GM19023 (cell line): Measurements from ENCODE around the gene MBOAT2.
"Not testable (repeated sequence)": the region's sequence is repeated elsewhere in the genome, so short reads cannot be mapped to it uniquely, and the experiment has no call there.

ENCODE experiments used
- ATAC-seq: cut with Tn5 transposase; IDR thresholded peaks from one replicate; pipeline ENCODE4 v1.9.1; 2021; ENCODE audit warnings: mild to moderate bottlenecking, moderate library complexity; ENCODE audit not compliant: unreplicated experiment

Gene MBOAT2, protein sequence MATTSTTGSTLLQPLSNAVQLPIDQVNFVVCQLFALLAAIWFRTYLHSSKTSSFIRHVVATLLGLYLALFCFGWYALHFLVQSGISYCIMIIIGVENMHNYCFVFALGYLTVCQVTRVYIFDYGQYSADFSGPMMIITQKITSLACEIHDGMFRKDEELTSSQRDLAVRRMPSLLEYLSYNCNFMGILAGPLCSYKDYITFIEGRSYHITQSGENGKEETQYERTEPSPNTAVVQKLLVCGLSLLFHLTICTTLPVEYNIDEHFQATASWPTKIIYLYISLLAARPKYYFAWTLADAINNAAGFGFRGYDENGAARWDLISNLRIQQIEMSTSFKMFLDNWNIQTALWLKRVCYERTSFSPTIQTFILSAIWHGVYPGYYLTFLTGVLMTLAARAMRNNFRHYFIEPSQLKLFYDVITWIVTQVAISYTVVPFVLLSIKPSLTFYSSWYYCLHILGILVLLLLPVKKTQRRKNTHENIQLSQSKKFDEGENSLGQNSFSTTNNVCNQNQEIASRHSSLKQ

DNA sequence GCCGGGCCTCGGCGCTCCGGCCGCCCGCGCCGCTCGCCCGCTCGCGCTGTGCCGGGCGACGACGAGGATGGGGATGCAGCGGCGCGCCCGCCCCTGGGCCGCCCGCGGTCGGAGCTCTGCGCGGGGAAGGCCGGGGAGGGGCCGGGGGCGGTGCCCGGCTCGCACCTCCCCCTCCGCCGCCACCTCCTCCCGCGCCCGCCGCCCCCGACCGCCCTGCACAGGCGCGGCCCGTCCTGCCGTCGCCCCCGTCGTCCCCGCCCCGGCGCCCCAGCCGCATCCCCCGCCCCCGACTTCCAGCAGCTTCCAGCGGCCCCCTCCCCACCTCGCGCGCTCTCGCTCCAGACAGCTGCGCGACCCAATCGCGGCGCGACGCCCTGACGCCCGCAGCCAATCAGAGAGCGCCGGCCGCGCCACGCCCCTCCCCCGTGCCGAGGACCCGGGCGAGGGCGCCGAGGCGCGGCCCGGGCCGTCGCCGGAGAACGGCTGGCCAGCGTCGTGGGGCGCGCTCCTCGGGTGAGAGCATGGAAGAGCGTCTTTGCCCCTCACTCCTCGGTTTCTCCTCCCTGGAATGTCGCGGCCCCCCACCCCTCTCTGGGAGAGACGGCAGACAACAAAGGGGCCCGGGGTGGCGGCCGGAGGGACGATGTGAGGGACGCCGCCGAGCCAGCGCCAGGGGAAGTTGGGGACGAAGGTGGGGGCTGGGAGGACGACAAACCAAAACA lies at the start of gene MBOAT2:
Gene MBOAT2 (minus strand): TSS at position 69 of the 722 bp plus-strand sequence. CDS start 70 bp downstream, outside the sequence.
- peak; percentile 94 for ATAC-seq

DNA sequence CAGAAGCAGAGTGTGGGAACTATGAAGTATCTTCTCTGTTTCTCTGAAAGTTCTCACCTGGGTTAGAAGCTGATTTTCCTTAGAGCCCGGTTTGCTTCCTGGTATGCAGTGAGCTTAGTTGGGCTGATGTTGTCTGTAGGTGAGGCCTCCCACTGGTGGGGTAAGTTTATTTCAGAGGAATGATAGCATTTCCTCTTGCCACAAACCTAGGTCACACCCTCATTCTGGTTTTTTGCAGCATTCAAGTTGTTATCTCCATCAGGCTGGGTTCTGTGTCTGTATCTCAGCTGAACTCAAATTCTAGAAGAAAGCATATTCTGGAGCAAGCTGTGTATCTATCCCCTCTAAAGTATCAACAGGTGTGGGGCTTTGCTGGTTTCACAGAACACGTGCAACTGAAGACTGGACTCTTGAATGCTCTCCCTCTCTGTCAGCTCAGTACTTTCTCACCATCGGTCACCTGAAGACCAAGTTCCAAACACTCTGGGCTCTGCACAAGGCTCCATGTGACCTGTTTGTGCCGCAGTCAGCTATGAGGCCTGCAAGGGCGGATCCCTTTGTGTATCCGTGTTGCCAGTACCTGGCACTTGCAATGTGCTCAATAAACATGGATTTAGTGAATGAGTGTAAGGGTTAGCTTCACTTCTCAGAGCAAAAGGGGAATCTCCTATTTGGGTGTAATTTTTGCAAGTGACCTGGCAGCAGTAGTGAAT lies 49.5 kb upstream of the MBOAT2 start:
- no peak for ATAC-seq

DNA sequence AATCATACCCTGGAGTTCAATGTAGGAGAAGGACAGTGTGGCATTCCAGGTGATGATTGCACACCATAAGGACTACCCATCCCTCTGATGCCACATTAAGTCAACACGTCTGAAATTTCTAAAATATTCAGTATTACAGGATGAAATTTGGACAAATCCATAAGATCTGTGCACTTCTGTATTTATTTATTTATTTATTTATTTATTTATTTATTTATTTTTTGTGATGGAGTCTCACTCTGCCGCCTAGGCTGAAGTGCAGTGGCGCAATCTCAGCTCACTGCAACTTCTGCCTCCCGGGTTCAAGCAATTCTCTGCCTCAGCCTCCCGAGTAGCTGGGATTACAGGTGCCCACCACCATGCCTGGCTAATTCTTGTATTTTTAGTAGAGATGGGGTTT lies 48.0 kb upstream of the MBOAT2 start:
- ATAC-seq, result not testable (repeated sequence)

DNA sequence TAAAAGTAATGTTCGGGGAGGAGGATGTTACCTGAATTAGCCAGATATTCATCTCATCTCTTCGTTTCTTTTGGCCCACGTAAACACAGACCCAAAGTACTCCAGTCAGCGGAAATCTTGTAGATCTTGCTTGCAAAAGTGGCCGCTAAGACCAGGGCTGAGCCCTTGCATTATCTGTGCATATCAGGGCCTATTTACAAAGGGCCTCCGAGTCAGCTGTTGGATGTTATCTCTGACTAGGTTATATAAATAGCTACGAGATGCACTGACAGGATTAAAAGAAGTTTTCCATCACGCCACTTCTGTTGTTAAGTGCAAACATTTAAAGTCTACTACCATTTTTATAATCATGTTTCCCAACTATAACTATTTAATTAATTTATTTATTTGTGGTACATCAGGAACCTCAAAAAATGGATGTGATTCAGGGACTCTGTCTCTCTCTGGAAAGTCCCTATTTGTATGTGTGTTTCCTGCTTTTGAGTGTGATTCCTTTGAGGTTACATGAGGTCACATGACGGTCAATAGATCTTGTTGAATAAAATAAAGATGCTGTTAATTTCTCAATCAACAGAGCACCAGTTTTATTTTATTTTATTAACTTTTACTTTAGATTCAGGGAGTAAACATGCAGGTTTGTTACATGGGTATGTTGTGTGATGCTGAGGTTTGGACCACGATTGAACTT lies 46.8 kb upstream of the MBOAT2 start:
- no peak for ATAC-seq

DNA sequence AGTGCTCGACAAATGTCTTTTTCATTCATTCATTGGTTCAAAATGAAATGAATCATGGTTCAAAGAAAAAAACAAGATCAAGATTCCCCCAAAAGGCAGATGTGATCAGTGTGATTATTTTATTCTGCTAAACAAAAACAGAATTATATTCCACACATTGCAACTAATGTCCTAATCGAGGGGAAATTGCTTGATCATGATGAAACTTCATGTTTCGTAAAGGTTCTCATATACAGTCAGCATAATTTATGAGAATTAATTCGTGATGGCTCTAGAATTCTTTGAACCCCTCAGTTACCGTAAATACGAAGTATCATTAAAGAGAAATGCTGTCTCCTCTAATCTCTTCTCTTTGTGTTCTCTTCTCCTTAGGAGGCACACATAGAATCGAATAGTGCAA lies 42.1 kb upstream of the MBOAT2 start:
- no peak for ATAC-seq

DNA sequence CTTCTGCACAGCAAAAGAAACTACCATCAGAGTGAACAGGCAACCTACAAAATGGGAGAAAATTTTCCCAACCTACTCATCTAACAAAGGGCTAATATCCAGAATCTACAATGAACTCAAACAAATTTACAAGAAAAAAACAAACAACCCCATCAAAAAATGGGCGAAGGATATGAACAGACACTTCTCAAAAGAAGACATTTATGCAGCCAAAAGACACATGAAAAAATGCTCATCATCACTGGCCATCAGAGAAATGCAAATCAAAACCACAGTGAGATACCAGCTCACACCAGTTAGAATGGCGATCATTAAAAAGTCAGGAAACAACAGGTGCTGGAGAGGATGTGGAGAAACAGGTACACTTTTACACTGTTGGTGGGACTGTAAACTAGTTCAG lies 40.0 kb upstream of the MBOAT2 start:
- ATAC-seq, result not testable (repeated sequence)

DNA sequence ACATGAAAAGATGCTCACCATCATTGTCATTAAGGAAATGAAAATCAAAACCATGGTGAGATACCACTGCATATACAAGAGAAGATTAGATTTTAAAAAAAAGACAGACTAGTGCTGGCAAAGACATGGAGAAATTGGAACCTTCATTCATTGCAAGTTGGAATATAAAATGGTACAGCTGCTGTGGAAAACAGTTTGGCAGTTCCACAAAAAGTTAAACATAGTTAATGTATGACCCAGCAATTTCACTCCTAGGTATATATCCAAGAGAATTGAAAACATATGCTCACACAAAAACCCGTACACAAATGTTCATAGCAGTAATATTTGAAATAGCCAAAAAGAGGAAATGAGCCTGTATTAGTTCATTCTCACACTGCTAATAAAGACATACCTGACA lies 33.7 kb upstream of the MBOAT2 start:
- no peak for ATAC-seq

DNA sequence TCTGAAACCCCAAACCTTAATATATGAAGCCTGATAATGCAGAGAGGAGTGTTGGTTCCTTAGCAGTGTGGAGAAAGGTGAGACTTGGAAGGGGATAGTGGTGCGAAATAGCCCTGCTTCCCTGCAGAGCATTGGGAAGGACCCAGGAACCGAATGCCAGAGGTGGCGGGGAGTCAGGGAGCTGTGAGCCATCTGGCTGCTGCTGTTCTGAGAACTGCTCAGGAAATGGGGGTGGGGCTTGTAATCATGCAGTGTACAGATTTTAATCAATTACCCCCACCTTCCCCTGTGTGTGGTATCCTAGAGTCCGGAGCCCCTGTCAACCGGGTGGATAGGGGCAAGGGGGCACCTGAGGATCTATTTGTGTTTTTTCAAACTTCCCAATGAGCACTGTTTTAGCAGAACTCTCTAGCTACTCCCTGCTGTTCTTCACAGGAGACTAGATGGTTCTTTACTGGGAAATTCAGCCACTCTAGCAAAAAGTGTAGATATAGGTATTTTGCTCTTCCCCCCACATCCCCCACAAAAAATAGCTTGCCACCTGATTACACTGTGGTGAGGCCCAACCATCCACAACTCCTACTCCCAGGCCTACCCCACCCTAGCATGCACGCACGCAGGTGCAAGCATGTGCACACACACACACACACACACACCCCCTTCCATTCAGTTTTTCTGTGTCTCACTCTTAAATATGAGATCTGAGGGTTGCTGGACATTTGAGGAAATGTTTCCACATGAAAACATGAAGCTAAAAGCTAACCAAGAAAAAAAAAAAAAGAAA lies 30.1 kb upstream of the MBOAT2 start:
- ATAC-seq, result no peak

DNA sequence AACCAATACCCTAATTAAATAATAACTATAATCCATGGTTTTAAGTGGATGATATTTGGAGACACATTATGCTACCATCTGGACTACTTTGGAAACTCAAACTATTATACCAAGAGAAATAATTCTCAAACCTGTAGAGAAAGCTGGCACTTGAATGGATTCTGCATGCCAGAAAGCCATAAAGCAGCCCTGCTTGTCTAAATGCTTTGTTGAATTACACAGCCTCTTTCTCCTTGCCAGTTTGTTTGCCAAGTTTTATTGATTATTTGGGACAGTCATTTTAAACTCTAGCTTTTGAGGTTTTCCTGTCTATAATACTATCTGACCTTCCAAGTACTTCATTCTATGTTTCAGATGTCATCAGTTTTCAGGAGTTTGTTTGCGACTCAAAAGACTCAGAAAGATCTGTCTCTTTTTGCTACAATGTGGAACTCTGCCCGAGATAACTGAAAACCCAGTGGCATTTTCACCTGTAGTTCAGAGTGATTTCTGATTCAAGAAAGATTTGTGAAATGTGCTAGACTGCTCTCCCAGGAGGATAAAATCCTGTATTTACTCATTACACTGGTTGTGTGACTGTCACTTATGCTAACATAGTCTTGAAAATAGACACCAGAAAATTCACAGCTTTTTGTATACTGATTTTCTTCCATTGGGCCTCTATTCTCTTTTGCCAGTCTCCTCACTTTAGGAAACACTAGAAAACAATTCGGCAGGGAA lies 29.2 kb upstream of the MBOAT2 start:
- ATAC-seq, result no peak

DNA sequence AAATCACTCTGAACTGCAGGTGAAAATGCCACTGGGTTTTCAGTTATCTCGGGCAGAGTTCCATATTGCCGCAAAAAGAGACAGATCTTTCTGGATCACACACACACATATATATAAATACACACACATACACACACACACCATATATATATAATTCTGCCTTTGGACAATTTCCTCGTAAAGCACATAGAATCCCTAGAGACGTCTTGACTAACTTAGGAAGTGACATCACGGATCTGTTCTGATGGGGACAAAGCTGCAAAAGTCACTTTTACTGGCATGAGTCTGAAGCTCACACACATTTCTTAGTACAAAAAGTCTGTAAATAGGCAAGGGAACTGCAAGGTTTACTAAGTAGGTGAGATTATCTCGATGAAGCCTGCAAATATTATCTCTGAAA lies 28.6 kb upstream of the MBOAT2 start:
- ATAC-seq, result no peak

DNA sequence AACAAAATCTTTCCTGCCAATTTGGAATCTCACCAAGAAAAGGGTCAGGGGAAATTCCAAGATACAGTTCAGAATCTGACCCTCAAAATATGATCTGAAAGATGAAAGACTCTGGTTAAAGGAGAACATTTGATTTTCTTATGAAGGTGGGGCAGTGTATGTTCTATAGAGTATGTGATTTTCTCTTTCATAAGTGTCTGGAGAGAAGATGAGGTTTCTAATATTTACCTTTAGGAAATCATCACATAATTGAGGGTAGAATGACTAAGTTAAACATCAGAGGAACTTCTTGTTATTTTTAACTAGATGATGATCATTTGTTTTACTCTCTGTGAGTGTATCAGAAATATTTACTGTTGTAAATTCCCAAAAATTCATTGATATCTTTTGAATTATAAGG lies 27.8 kb upstream of the MBOAT2 start:
- ATAC-seq, result no peak

DNA sequence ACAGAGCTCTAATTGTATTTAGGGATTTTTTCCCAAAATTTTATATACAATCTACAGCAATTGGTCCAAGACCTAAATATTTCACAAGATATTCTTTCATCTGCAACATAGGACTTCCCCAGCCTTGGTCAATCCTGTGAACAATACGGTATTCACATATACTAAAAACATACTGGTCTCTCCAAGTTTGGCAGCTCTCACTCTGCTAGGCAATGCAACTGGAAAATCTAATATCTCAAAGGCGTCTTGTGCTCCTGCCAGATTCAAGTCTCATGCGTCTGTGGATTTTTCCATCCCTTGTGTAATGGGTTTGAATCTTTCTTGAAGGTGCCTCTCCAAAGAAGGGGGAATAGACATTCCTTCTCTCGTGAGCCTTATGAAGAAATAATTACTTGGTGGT lies 27.4 kb upstream of the MBOAT2 start:
- ATAC-seq, result no peak

DNA sequence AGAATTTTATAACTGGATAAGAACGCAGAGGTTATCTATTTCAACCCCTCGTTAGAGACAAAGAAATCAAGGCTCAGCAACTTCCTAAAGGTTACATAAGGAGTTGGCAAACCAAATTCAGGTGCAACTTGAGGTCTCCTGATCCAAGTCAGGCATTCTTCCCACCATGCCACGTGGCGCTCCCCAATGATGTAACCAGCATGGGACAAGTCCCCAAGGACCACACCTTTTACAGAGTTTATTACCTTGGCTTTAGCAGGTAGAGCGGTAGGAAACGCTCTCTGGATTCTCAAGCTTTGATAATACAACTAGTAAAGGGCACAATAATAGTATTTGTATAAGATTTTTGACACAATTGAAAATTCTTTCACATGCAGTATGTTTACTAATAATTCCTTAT lies 26.7 kb upstream of the MBOAT2 start:
- no peak for ATAC-seq

DNA sequence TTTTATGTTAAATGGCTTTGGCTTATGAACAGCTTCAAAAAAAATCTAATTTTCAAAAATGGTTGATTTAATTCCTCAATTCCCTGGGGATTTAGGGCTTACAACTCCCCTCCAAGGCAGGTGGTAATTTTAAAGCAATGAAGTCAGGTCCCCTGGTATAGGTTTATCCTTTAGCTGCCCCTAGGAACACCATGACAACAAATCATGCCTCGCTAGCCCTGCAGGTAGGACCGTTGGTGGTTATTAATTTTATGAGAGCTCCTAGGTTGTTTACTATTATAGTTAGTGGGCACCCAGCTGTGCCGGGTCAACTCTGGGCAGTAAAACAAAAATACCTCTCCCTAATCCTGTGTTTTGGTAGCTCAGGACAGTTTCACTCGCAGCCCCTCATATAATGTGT lies 26.2 kb upstream of the MBOAT2 start:
- ATAC-seq, result no peak

DNA sequence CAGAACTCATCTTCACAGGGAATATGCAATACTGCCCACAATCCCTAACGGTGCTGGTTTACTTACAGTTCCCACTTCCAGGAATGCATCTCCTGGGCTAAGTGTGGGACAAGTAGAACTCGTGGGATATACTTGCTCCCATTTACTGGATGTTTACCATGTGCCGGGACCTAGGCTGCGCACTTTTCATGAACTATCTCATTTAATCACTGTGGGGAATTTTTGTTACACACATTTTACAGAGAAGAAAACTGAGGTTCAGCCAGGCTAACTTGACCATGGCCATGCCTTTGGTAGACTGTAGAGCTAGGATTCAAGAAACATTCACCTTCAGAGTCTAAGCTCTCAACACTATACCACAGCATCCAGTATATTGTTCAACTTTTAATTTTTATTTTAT lies 24.4 kb upstream of the MBOAT2 start:
- ATAC-seq, result no peak

DNA sequence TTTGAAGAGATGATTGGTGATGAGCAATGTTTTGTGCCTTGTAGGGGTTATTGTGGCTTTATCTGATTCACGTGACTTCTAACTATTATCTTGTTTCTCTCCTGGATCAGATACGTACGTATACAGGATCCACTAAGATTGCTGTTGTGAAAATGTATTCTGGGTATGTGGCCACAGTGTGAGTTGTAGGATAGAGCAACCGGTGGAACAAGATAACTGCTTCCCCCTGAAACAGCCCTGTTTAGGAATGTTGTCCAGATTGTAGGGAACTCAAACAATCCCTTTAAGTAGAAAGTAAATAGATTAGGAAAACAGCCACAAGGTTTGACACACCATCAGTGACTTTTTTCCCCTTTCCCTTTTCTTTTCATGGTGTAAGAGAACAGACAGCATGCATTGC lies 22.3 kb upstream of the MBOAT2 start:
- ATAC-seq, result no peak

DNA sequence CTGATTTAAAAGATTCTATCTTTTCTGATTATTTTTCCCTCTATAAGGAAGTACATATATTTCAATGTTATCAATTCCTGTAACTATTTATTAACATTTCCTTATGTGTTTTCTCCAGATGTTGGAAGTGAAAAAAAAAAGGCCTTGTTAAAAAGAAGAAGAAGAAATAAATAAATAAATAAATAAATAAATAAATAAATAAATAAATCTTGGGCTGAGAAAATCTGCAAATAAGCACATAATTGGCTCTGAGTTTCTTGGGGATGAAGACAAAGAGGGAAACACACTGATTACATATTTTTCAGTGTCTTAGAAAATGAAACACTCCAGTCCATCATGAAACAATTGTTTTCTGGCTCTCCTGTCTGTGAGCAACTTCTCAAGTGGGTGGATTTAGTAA lies 21.1 kb upstream of the MBOAT2 start:
- ATAC-seq, result no peak

DNA sequence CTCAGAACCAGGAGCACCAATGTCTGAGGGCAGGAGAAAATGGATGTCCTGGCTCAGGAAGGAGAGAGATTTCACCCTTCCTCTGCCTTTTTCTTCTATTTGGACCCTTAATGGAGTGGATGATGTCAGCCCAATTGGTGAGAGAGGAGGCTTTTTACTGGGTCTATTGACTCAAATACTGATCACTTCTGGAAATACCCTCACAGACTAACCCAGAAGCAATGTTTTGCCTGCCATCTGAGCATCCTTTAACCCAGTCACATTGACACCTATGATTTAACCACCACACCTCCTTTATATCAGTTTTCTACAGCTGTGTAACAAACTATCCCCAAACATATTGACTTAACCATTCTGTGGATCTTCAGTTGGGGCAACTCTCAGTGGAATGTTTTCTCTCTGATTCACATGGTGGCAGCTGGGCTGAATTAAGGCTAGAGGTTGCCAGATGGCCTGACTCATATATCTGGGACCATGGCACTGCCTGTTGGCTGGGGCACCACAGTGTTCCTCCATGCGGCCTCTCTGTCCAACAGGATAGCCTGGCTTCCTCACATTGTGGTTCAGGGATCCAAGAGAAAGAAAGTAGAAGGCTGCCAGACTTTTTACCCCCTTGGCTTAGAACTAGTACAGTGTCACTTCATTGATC lies 18.2 kb upstream of the MBOAT2 start:
- no peak for ATAC-seq

DNA sequence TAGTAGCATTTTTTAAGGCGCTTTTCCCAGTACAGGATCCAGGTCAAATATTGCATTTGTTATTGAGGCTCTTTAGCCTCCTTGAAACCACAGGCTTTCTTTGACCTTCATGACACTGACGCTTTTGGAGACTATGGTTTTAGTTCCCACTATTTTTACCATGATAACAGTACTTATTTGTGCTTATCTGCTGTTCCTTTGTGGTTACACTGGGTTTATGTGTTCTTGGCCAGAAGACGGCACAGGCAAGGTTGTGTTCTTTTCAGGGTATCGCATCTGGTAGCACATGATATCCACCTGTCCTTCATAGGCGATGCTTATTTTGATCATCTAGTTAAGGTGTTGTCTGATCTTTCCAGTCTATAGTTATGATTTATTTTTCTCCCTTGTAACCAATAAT lies 16.8 kb upstream of the MBOAT2 start:
- ATAC-seq, result no peak
